ENCODE data around the gene NANOG.
"Not testable (repeated sequence)": the region's sequence is repeated elsewhere in the genome, so short reads cannot be mapped to it uniquely, and the experiment has no call there.

DNA sequence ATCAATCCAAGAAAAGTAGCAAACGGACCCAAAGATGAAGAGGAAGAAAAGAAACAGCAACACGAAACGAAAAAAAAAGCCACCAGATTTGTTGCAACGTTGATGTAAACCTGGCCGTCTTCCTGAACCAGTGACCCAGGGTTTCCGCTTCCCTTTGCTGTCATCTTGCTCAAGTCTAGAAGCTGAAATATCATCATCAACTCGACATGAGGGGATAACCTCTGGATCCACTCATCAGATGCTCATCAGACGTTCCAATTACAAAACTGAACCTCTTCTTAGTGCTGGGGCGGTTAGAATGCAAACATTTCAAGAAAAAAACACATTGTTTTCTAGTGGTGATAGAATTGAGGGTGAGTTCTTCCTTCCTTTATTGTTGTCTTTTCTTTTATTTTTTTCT, 54.4 kb downstream of the NANOG start:
- not testable (repeated sequence) for TF ChIP-seq EZH2 (IDR thresholded peaks at IDR 0.05; ENCODE audit: borderline replicate concordance, low read length)
- TF ChIP-seq, protein P1, sequence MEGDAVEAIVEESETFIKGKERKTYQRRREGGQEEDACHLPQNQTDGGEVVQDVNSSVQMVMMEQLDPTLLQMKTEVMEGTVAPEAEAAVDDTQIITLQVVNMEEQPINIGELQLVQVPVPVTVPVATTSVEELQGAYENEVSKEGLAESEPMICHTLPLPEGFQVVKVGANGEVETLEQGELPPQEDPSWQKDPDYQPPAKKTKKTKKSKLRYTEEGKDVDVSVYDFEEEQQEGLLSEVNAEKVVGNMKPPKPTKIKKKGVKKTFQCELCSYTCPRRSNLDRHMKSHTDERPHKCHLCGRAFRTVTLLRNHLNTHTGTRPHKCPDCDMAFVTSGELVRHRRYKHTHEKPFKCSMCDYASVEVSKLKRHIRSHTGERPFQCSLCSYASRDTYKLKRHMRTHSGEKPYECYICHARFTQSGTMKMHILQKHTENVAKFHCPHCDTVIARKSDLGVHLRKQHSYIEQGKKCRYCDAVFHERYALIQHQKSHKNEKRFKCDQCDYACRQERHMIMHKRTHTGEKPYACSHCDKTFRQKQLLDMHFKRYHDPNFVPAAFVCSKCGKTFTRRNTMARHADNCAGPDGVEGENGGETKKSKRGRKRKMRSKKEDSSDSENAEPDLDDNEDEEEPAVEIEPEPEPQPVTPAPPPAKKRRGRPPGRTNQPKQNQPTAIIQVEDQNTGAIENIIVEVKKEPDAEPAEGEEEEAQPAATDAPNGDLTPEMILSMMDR (IDR thresholded peaks at IDR 0.05; ENCODE audit: low read length), result not testable (repeated sequence)

Measured in OCI-LY1 (cell line).